ENCODE results near the gene TNNI2.

The TNNI2 gene

DNA sequence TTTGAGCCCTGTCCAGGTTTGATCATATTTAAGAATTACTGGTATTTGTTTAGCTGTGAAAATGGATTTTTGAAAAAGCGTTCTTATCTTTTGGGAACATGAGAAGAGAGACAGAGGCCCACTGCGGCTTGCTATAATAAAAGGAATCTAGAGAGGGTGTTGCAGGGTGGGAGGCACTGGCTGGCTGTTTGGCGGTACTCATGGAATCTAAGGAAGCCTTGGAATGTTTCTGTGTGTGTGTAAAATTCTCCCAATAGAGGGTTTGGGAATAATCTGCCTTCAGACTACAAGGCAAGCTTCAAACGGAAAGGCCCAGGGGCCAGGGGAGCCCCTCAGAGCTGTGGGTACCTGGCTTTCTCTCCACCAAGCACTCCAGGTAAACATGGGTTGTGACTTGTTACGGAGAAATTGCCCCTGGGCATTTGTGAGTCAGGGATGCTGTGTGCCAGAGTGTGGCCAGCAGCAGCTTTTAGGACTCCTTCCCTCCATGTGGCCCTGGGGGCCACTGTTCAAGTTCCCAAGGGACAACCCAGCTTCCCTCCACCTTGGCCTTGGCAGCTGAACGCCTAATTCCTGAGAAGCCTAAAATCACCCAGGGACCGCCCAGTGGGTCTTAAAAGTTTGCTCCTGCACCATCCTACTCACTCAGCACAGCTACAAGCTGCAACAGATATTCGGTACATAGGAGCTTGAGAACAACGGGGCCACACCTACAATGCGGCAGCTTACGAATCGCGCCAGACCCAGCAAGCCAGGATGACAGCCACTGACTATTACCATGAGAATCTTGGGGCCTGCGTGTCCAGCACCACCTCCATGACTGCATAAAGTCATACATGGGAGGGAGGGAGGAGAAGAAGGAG lies 18.1 kb upstream of the TNNI2 start:
- in situ Hi-C loops (cut with HindIII; ENCODE audit: low sequenced_read_pairs): loop anchor here (25.0 kb wide), 1 partner anchor 108 kb away; no protein-coding TSS in a partner anchor

DNA sequence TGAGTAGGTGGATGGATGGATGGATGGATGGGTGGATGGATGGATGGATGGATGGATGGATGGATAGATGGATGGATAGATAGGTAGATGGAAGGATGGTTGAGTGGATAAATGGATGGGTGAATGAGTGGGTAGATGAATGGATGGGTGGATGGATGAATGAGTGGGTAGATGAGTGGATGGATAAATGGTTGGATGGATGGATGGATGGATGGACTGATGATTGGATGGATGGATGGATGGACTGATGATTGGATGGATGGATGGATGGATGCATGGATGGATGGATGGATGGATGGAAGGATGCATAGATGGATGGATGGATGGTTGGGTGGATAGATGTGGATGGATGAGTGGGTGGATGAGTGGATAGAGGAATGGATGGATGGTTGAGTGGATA lies 17.2 kb upstream of the TNNI2 start:
- in situ Hi-C loops (cut with HindIII; ENCODE audit: low sequenced_read_pairs): loop anchor here (25.0 kb wide), 1 partner anchor 109 kb away; no protein-coding TSS in a partner anchor

DNA sequence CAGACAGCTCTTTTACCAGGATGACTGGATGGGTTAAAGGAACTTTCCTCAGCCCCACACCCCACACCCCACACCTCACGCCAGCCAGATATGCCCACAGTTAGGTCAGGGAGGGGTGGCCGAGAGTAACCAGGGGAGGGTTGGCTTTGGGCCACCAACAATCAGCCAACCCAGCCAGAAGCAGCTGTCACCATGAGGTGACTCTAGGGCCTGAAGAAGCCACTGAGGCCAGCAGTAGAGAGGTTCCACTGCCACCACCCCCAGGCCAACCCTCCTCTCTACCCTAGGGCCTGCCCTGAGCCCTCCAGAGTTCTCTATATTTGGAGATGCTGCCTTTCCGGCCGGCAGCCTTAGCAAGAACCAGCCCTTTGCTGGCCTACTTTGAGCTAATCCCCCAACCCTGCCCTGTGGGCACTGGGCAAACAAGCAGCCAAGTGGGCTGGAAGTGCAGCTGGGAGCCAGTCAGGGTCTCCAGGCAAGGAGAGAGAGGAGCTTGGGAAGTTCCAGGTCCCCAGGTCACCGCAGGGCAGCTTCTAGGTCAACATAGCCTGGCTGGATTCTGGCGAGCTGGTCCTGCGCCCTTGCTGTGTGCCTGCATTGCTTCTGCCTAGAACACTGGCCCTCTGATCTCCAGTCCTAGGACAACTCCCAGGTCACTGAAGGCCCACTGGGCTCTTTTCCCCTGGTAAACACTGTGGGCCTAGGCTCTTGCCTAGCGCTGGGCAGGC lies 16.0 kb upstream of the TNNI2 start:
- in situ Hi-C loops (cut with HindIII; ENCODE audit: low sequenced_read_pairs): loop anchor here (25.0 kb wide), 1 partner anchor 111 kb away; no protein-coding TSS in a partner anchor

DNA sequence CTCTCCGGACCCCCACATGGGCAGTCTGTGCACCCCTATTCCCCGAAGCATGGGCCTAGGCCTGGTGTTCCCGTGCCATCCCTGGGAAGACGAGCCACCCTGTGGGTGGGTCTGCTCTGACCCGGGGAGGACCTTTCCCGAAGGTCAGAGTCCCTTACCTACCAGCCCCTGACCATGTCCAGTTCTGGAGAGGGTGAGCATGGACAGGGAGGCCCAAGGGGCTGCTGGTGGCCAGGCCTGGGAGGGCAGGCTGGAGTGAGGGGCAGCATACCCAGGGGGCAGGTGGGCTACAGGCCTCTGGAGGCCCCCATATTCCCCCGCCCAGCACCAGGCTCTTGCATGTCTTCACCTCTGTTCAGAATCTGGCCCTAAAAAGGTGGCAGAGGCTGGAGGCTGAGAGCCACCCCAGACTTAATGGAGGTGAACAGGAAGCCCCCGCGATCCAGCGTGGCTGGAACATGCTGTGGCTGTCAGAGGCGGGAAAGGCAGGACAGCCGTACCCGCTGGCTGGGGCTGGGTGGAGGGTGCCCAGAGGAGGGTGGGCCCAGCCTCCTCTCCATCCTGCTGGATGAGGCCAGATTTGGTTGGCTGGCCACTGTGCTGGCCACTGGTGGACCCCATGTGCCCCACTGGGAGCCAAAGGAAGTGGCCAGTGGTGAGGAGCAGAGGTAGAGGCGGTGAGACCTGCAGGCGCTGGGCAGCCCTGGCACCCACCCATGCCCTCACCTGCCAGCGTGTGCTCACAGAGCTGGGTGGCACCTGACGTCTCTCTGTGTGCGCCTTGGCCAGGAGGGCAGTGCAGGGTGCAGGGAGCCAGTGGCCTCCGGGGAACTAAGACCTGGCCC lies 15.2 kb upstream of the TNNI2 start:
- in situ Hi-C loops (cut with HindIII; ENCODE audit: low sequenced_read_pairs): loop anchor here (25.0 kb wide), 1 partner anchor 111 kb away; no protein-coding TSS in a partner anchor

DNA sequence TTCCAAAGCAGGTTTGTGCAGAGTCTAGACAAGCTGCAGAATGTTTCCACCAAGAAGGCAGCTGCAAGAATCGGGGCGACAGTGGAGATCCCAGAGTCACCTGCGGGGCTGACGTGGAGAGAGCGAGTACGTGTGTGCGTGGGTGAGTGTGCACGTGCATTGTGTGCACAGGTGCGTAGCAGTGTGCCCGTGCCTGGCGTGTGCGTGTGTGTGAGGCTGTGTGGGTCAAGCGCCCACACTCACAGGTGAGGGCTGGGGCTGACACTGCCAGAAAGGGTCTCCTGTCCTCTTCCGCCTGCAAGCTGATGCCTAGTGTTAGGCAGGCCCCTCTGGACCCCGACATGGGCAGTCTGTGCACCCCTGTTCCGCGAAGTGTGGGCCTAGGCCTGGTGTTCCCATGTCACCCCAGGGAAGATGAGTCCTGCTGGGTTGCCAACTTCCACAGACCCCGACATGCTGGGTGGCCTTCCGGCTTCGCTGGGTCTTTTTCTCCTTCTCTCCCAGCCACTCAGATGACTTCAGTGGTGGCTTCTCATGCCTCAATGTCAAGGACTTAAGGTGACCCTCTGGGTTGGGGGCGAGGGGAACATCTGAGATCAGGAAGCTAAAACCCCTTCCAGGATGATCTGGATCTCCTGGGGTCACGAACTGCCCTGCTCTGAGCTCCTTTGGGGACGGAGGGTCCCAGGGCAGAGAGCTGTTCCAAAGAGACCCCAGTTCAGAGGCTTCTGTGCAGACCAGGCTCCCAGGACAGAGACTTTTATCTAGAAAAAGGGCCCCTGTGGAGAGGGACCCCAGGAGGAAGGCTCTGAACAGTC lies 14.4 kb upstream of the TNNI2 start:
- in situ Hi-C loops (cut with HindIII; ENCODE audit: low sequenced_read_pairs): loop anchor here (25.0 kb wide), 1 partner anchor 112 kb away; no protein-coding TSS in a partner anchor

DNA sequence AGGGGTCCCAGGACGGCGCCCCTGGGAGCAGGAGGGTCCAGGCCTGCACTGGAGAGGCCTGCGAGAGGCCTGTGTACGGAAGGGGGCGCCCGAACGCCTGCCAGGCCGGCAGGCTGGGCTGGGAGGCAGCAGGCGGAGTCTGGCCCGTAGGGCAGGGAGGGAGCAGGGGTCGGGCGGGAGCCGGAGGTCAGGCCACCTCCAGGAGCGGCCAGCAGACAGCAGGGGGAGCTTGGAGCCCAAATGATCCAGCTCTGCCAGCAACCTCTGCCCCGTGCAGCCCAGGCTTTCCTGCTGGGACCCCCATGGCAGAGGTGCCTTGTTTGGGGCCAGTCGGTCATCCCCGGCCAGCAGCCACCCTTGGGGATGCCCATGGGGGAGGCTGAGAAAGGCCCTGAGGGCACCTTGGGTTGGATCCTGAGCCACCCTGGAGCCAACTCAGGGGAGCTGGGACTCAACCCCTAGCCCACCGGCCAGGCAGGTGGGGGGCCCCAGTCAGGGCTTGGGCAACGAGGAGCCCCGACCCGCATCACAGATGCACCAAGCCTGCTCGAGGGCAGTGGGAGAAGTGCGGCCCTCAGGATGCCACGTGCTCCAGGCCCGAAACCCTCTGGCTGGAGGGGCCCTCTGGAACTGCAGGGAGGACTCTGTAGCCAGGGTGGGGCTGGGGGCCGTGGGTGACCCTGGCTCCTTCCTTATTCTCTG lies 13.6 kb upstream of the TNNI2 start:
- in situ Hi-C loops (cut with HindIII; ENCODE audit: low sequenced_read_pairs): no loop called here

DNA sequence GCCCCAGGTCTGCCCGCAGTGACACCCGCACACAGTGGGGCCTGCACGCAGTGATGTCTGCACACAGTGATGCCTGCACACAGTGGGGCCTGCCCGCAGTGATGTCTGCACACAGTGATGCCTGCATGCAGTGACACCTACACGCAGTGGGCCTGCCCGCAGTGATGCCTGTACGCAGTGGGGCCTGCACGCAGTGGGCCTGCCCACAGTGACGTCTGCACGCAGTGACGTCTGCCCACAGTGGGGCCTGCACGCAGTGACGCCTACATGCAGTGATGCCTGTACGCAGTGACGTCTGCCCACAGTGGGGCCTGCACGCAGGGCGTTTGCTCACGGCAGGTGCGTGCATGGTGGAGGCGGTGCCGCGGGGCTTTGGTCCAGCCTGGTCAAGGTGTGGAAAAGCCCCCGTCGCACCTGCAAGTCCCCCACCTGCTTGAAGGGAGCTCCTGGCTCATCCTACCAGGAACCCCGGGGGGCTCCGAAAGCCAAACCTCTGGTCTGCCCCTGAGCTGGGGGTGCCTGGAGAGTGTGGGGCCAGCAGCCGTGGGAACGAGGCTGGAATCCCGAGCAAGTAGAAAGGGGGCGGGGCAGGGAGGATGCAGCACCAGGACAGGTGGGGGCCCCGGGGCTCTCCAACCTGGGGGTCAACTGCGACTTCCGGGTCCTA lies 12.9 kb upstream of the TNNI2 start:
- in situ Hi-C loops (cut with HindIII; ENCODE audit: low sequenced_read_pairs): no loop called here

DNA sequence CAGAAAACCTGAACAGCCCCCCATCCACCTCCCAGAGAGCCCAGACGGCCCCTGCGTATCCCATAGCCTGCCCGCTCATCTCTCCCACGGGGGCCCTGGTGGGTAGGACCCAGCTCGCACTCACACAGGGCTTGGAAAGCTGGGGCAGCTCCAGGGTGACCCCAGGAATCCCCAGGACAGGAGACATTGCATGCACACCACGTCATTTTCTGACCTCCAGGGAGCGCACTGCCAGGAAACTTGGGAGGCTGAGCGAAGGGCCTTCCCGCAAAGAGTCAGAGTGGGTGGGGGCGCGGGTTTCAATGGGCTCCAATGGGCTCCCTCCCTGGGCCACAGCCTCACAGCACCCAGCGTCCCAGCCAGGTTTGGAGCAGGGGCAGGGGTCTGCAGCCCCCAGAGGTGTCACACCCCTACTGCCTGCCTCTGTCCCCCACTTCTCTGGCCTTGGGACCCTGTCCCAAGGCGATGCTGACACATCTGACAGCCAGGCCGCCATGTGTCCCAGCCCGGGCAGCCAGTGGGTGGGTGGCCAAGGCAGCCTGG lies 12.2 kb upstream of the TNNI2 start:
- in situ Hi-C loops (cut with HindIII; ENCODE audit: low sequenced_read_pairs): no loop called here

DNA sequence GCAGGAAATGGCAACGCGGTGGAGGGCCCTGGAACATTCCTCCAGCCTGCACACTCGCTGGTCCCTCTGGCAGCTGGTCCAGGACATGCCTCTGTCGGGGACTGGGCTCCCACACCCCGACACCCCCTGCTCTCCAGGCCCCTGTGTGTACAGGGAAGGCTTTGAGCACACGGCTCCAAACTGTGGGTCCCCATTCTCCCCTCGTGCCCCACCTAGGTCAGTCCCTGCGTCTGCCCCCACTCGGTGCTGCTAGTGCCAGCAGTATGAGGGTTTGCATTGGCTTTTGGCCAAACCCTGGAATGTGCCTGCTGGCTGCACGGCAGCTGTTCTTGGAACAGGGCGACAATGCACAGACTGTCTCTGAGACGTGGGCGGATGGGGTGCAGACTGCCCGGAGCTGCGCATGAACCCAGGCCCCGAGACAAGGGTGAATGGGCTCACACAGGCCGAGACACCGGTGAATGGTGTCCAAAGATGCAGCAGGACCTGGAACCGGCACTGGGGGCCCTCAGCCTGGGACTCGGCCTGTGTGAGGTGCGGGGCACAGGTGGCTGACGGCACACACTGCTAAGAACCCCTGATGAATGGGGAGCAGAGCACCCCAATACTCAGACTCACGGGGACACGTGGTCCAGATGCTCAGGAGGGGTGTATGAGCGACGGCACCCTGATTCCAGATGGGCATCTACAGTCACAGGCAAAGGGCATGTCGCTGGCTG lies 11.5 kb upstream of the TNNI2 start:
- in situ Hi-C loops (cut with HindIII; ENCODE audit: low sequenced_read_pairs): no loop called here

DNA sequence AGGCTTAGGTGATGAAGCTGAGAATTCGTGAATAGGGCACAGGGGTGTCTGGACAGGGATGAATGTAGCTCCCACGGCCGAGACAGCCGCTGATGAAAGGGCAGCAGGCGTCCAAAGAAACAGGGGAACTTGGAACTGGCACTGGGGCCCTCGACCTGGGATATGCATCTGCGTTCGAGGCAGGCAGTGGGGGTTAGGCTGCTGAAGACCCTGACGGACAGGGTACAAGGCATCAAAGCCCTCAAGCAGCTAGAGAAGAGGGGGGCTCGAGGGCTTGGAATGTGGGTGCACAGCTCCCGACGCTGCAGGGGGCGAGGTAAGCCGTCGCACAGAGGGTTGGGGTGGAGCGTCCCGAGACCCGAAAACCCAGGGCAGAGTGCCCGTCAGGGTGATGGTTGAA lies 10.8 kb upstream of the TNNI2 start:
- in situ Hi-C loops (cut with HindIII; ENCODE audit: low sequenced_read_pairs): no loop called here

DNA sequence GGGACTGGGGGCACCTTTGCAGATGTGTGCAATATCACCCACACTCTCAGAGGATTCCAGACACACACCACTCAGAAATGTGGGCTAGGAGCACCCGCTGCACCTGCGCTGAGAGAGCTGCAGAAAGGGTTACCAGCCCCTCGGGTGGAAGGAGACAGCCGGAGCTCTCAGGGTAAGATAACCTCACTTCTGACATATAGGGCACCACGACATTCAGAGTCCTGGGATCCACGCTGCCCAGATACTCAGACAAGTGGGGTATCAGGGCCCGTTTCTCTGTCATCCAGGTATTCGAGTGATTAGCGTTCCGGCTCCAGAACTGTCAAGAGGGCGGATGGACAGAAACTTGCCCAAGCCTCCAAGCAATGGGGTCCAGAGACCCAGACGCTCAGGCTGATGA lies 10.2 kb upstream of the TNNI2 start:
- in situ Hi-C loops (cut with HindIII; ENCODE audit: low sequenced_read_pairs): no loop called here

DNA sequence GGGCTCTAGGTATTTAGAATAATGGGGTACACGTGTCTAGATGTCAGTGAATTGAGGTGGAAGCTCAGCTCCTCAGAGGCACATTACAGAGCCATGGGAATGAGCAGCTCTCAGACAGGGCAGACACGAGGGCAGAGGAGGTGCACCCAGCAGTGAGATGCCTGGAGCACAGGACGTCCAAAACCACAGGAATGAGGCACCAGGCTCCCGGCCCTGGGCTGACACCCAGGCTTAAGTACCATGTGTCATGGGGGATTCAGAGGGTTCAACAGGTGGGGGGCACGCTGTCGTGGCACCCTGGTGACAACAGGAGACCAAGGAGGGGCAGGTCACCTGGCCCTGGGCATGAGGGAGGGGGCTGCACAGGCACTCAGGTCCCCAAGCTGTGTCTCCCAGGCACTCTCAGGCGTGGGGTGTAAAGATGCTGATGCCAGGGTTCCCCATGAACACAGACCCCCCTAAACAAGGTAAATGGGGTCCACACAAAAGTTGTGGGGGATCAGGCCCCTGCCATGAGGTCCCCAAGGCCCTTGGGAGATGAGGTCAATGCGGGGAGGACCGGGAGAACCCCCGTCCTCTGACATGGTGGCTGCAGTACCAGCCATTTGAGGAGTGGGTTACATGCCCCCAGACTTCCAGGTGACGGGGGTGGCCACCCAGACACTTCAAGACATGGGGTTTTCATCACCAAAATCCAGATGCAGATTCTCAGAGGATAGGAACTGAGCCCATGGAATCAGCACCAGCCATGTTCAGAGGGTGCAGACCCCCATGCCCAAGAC lies 9.6 kb upstream of the TNNI2 start:
- in situ Hi-C loops (cut with HindIII; ENCODE audit: low sequenced_read_pairs): no loop called here

DNA sequence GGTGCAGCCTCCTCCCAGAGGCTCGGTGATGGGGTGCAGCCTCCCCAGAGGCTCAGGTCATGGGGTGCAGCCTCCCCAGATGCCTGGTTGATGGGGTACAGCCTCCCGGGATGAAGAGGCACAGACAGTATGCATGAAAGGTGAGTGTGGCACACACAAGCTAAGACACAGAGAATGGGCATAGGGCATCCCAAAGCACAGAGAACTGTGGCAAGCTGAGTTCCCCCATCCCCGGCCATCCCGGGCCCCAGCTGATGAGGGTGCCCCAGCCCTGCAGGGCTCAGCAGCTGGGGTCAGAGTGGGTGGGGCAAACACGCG lies 8.8 kb upstream of the TNNI2 start:
- in situ Hi-C loops (cut with HindIII; ENCODE audit: low sequenced_read_pairs): no loop called here

DNA sequence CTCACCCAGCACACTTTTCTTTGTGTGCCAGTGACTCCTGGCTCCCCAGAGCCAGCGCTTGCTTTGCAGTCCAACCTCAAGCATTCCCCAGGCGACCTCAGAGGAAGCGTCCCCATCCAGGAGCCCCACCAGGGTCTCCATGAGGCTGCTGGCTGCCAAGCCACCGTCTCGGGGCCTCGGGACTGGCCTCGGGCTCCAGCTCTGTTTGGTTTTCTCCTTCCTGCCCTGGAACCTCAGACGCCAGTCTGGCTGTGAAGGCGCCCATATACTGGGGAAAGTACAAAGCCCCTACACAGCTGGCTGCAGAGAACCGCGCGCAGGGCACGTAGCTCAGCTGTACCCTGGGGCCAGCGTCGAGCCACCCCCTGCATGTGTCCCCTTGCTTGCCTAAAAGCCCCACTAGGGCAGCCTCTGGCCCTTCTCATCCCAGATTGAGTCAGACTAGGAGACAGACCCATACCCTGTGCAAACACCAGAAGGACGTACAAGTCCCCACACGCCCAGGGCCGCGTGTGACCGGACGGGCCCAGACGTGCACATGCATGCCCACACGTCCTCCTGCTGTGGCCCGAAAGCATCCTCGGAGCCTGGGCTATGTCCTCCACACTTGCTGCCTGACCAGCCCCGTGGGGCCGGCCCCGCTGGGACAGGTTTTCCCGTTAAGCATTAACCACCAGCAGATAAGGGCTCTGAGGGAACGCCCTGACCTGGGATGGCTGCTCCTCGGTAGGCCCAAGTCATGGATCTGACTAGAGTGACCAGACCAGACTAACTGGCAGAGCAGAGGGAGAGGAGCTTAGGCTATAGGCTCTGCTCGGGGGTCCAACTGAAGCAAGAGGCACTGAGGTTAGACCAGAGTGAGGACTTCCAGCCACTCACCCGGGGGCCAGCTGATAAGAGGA lies 8.2 kb upstream of the TNNI2 start:
- in situ Hi-C loops (cut with HindIII; ENCODE audit: low sequenced_read_pairs): no loop called here

DNA sequence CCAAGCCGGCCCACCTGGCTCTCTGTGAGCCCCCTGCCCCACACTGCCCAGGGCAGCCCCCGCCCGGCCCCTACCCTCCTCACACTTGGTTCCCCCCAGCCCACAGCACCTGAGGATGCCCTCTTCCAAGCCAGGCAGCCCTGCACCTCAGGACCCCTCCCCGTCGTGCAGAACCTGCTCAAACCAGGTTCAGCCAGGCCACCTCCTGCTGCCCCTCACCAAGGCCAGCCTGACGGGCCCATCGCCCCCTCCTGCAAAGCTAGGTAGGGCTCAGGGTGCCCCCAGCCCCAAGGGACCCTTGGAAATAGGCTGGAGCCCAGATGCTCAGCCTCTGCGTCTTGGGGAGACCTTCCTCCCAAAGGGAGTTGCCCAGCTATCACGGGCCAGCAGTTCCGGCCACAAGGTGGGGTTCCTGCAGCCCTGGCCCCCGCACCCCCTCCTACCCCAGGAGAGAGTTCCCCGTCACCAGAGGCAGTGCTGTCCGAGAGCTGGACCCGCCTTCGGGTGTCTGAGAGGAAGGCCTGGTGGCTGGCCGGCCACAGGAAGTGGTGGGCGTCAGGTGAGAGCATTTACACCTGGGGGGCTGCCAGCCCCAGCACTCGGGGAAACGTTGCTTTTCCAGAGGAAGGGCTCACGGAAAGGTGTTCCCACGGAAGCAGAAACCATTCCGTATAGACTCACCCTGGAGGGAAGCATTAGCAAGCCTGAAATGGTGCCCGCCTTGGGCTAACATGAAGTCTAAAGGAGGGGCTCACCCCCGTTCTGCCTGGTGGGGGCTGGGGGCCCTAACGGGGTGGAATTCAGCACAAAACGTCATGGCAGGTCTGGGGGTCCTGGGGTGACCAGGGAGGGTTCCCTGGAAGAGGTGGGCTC lies 7.2 kb upstream of the TNNI2 start:
- in situ Hi-C loops (cut with HindIII; ENCODE audit: low sequenced_read_pairs): no loop called here
